SU-DHL-6 (cell line): ENCODE data around the gene LCAT.

ENCODE experiments used
- CTCF ChIP-seq: fragments of 200-600 bp; sonication (generic); IDR thresholded peaks from one replicate; pipeline ENCODE4 v1.5.1; 2017; ENCODE audit warnings: antibody characterized with exemption, mild to moderate bottlenecking, low read length, moderate library complexity; ENCODE audit not compliant: insufficient read depth, poor library complexity, severe bottlenecking
- EZH2phosphoT487 ChIP-seq: fragments of 200-600 bp; sonication (generic), shearing (Covaris generic); conservative IDR thresholded peaks from 2 replicates; pipeline ENCODE4 v1.6.1; 2018; ENCODE audit warnings: mild to moderate bottlenecking, antibody characterized with exemption, low read length, moderate library complexity, mixed read lengths

- TF ChIP-seq CTCF, result no peak
- TF ChIP-seq EZH2phosphoT487, result no peak
Observed at GRCh38 chr16:67990018-67990386, 46.1 kb upstream of the LCAT start.
